ENCODE measurements around the gene SAMD3.
"Not testable (repeated sequence)": the region's sequence is repeated elsewhere in the genome, so short reads cannot be mapped to it uniquely, and the experiment has no call there.

SAMD3 gene

DNA sequence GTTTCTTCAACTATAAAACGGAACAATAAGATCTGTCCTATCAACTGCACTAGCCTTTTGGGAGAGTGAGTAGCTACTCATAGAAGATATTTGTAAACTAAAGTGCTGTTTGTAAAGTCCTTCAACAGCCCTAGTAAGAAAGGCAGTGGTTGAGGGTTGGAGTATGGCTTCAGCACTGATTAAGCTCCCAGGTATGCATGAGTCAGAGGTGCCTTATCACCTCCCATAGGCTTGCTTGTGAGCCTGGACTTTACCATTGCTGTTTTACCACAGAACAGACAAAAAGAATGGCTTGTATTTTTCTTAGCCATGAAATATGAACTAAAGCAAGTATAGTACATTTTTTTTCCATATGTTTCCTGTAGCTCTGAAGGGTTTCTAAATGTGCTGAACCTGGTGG is 44.1 kb downstream of the SAMD3 start:
- DNase-seq (ENCODE audit: low read depth in 2 of 2), result peak; percentile 82 to 83

DNA sequence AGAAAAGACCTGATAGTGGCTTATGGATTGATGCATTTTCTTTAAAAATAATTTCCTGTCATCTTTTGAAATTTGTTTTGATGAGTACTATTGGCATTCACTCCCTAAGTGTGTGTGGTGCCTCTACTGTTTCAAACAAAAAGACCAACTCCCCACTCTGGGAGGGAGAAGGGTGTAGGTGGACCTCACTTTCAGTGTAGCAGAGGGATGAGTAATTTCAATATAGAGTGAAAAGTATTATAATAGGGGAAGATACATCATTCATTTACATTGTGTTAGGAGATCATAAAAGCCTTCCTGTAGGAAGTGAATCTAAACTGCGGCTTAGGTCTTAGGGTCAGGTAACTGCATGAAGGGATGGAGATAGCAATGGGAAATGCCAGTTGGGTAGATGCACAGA is 46.4 kb downstream of the SAMD3 start:
- DNase-seq (ENCODE audit: low read depth in 2 of 2), result no peak

- DNase-seq (ENCODE audit: low read depth in 2 of 2), result not testable (repeated sequence)
These were observed 49.3 kb downstream of the SAMD3 start for GRCh38 chr6:130173377-130174004.

DNA sequence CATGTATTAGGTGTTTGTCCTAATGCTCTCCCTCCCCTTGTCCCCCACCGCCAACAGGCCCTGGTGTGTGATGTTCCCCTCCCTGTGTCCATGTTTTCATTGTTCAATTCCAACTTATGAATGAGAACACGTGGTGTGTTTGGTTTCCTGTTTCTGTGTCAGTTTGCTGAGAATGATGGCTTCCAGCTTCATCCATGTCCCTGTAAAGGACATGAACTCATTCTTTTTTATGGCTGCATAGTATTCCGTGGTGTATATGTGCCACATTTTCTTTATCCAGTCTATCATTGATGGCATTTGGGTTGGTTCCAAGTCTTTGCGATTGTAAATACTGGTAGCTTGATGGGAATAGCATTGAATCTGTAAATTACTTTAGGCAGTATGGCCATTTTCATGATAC is 52.6 kb downstream of the SAMD3 start:
- not testable (repeated sequence) for DNase-seq (ENCODE audit: low read depth in 2 of 2)

GRCh38 chr6:130167655-130168054 is 55.1 kb downstream of the SAMD3 start:
- peak; percentile 42 to 45 for DNase-seq (ENCODE audit: low read depth in 2 of 2)

DNA sequence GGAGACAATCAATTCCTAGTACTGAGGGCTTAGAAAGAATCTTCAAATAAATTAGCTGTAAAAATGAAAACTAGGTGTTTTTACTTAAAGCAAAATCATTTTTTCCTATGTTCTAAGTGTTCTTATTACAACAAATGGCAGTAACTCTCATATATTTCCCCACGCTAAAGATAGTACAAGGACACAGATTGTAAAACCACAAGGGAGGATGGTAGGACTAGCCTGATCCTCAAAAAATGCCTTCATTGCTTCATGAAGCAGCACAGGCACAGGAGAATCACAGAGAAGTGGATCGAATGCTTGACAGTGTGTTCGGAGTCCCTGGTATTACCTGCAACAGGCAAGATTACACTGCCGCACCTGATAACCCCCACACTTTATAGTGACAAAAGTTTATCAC is 58.5 kb downstream of the SAMD3 start:
- no peak for DNase-seq (ENCODE audit: low read depth in 2 of 2)

DNA sequence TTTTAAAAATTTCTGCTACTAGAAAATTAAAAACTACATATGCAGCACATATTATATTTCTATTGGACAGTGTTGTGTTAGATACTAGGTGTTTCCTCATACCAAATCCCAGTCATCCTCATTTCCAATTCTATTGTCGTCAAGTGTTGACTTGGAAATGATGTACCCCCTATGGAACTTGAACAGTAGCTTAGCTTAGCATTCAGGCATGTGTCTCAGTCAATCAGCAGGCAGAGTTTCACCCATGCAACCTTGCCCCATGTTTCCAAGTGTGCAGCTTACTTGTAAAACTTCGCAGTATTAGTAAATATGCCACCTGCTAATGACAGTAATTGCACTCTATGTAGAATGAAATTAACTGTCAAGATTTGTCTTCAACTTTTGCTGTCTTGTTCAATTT is 59.5 kb downstream of the SAMD3 start:
- DNase-seq (ENCODE audit: low read depth in 2 of 2), result no peak

- DNase-seq (ENCODE audit: low read depth in 2 of 2), result no peak
These were observed 60.3 kb downstream of the SAMD3 start for GRCh38 chr6:130162421-130162820.

- DNase-seq (ENCODE audit: low read depth in 2 of 2), result no peak
These were observed 60.9 kb downstream of the SAMD3 start for GRCh38 chr6:130161683-130162404.

DNA sequence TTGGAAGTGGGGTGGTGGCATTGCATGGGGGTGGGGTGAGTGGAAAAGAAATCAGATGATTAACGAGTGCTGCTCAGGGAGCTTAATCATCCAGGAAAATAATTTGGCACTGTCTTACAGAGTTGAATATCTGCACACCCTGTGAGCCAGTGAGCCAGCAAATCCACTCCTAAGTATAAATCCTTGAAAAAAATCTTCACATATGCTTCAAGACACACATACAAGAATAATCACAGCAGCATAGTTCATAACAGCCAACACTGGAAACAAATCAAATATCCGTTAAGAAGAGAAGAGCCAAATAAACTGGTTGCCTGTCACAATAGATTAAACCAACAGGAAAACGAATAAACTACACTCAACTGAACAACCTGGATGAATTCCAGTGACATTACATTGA is 62.8 kb downstream of the SAMD3 start:
- no peak for DNase-seq (ENCODE audit: low read depth in 2 of 2)

GRCh38 chr6:130158548-130158947 is 64.2 kb downstream of the SAMD3 start:
- no peak for DNase-seq (ENCODE audit: low read depth in 2 of 2)

DNA sequence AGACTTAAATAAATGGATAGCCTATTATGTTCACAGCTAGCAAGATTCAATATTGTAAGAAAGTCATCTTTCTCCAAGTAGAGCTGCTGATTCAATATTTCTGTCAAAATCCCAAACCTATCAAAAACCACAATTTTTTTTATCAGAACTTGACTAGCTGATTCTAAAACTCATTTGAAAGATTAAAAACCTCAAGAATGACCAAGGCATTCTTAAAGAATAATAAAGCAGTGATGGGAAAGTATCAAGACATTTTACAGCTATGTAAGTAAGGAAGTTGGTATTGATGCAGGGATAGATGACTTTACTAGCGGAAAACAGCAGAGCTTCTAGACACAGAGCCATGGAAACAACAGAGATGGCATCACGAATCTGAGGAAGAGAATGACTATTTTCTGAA is 64.7 kb downstream of the SAMD3 start:
- no peak for DNase-seq (ENCODE audit: low read depth in 2 of 2)

DNA sequence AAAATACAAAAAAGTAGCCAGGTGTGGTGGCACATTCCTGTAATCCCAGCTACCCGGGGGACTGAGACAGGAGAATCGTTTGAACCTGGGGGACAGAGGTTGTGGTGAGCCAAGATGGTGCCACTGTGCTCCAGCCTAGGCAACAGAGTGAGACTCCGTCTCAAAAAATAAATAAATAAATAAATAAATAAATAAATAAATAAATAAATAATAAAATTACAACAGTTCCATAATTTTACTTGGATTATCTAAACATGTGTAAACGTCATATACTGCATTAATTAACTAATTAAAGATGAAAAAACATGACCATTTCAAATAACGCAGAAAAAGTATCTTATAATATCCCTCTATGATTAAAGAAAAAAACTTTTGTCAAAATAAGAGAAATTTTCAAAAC is 65.8 kb downstream of the SAMD3 start:
- DNase-seq (ENCODE audit: low read depth in 2 of 2), result no peak

DNA sequence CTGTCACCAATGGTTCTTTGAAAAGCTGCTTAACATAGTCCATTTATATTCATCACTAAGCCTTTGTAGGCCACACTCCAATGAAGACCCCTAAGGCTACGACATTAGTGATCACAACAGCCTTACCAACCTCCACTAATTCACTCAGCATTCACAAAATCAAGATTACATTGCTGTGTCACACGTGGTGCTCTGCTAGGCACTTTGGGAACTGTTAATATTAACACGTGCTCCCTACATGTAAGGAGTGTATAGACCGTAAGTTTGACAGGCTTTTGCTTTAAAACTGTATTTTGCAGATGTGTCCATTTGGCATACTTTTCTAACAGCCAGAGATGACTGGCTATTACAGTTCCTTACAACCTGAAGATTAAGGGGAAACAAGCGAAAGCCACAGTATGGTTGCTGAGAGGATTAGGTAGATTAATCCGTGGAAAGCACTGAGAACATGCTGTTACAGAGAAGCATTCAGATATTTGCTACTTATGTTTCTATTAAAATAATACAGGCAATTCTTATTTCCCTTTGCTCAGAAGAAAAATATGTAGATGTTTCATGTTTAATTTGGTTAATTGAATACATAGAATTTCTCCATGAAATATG is 69.7 kb downstream of the SAMD3 start:
- no peak for DNase-seq (ENCODE audit: low read depth in 2 of 2)

DNA sequence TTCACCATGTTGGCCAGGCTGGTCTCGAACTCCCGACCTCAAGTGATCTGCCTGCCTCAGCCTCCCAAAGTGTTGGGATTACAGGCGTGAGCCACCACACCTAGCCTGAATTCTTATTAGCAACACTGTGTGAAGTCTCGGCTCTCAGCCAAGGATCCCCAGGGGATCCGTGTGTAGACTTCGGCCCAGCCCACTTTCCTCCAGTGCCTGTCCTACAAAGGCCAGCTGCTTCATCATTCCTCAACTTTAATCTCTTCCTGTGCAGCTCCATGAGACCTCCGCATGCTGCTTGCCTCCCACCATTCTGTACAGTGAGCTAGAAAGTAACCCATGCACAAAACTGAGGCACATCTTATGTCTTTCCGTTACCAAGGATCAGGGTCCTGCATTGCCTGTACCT is 71.8 kb downstream of the SAMD3 start:
- DNase-seq (ENCODE audit: low read depth in 2 of 2), result no peak

- not testable (repeated sequence) for DNase-seq (ENCODE audit: low read depth in 2 of 2)
These were observed 73.7 kb downstream of the SAMD3 start for GRCh38 chr6:130149016-130149415.

GRCh38 chr6:130148181-130148580 is 74.6 kb downstream of the SAMD3 start:
- no peak for DNase-seq (ENCODE audit: low read depth in 2 of 2)

DNA sequence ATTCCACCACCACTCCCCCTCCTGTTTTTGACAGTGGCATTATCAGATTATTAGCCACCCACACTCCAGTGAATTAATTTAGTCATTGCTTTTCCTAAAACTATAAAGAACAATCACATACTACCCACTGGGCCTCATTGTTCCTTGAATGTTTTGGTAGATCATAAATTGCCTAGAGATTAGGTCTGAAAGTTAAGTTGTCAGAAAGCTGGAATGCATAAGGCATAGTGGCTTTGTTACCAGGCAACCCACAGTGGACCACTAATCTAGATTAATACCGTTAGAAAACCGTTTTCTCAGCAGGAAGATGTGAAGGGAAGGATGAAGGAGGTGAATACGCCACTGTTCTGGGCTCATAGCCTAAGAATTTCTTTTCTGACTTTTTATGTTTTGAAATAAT is 75.6 kb downstream of the SAMD3 start:
- DNase-seq (ENCODE audit: low read depth in 2 of 2), result no peak

GRCh38 chr6:130143709-130144108 is 79.0 kb downstream of the SAMD3 start:
- DNase-seq (ENCODE audit: low read depth in 2 of 2), result no peak

- no peak for DNase-seq (ENCODE audit: low read depth in 2 of 2)
These were observed 82.7 kb downstream of the SAMD3 start for GRCh38 chr6:130140084-130140483.

GRCh38 chr6:130138909-130139242 is 83.9 kb downstream of the SAMD3 start:
- DNase-seq (ENCODE audit: low read depth in 2 of 2), result no peak

DNA sequence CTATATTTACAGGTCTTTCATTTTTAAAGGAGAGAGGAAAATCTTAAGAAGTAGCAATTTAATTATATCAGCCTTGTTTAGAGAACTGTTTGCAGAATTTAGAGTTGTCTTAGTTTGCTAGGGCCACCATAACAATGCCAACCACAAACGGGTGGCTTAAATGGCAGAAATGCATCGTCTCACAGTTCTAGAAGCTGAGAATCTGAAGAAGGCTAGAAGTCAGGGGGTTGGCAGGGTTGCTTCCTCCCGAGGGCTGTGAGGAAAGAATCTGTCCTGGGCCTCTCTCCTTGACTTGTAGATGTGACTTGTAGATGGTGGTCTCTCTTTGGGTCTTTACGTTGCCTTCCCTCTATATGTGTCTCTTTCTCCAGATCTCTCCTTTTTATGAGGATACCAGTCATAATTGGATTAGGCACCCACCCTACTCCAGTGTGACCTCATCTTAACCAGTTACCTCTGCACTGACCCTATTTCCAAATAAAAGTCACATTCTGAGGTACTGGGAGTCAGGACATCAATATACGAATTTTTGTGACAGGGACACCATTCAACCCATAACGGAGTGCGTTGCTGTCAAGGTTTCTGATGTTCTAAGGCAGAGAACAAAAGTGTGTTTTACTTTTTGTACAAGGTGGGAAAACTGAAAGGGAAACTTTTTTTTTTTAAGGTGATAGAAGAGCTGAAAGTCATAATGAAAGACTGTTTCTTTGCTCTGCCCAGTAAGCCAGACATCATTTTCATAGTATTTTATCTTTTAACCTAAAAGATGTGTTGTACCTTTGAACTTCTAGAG is 84.4 kb downstream of the SAMD3 start:
- no peak for DNase-seq (ENCODE audit: low read depth in 2 of 2)

GRCh38 chr6:130136798-130137197 is 86.0 kb downstream of the SAMD3 start:
- DNase-seq (ENCODE audit: low read depth in 2 of 2), result no peak

Measured in fibroblast of skin of left quadriceps (primary cell).